Loucy (cell line): ENCODE results near the gene CASP14.

Experiments used
- H2AFZ ChIP-seq: fragments of 200-600 bp; sonication (generic); 2 replicates; pipeline ENCODE4 v1.6.0; 2016; ENCODE audit warnings: antibody characterized with exemption, mild to moderate bottlenecking, low read length, moderate library complexity
- H3F3A ChIP-seq: fragments of 200-600 bp; 2 replicates; pipeline ENCODE4 v1.6.0; 2016; ENCODE audit warnings: antibody characterized with exemption, low read depth, mild to moderate bottlenecking
- H3K27me3 ChIP-seq: fragments of 200-600 bp; sonication (generic); 2 replicates; pipeline ENCODE4 v1.6.1; 2014; ENCODE audit warnings: low read length, mild to moderate bottlenecking; ENCODE audit not compliant: insufficient read depth, poor library complexity, severe bottlenecking
- H3K36me3 ChIP-seq: fragments of 200-600 bp; sonication (generic); 2 replicates; pipeline ENCODE4 v1.6.1; 2016; ENCODE audit warnings: low read length; ENCODE audit not compliant: insufficient read depth
- H3K4me1 ChIP-seq: fragments of 200-600 bp; sonication (generic); 2 replicates; pipeline ENCODE4 v1.5.1; 2014; ENCODE audit warnings: low read length, mild to moderate bottlenecking; ENCODE audit not compliant: insufficient read depth, poor library complexity, severe bottlenecking
- H3K4me2 ChIP-seq: fragments of 200-600 bp; sonication (generic); 2 replicates; pipeline ENCODE4 v1.6.0; 2014; ENCODE audit warnings: antibody characterized with exemption, low read length, low read depth, mild to moderate bottlenecking; ENCODE audit not compliant: poor library complexity, severe bottlenecking
- H3K4me3 ChIP-seq: fragments of 200-600 bp; sonication (generic); 2 replicates; pipeline ENCODE4 v1.5.1; 2014; ENCODE audit warnings: low read length, mild to moderate bottlenecking, mixed read lengths; ENCODE audit not compliant: poor library complexity, severe bottlenecking
- H3K79me2 ChIP-seq: fragments of 200-600 bp; sonication (generic); 2 replicates; pipeline ENCODE4 v1.6.1; 2014; ENCODE audit warnings: low read length; ENCODE audit not compliant: insufficient read depth
- H3K9ac ChIP-seq: fragments of 200-600 bp; sonication (generic); 2 replicates; pipeline ENCODE4 v1.6.0; 2014; ENCODE audit warnings: mild to moderate bottlenecking, low read depth, low read length, moderate library complexity; ENCODE audit not compliant: poor library complexity, severe bottlenecking
- H3K9me2 ChIP-seq: fragments of 200-600 bp; sonication (generic); replicated peaks from 2 replicates; pipeline ENCODE4 v1.6.1; 2016; ENCODE audit warnings: low read depth, low read length, mixed read lengths
- H3K9me3 ChIP-seq: fragments of 200-600 bp; sonication (generic); 2 replicates; pipeline ENCODE4 v1.6.1; 2014; ENCODE audit warnings: mild to moderate bottlenecking, antibody characterized with exemption, low read length, low read depth; ENCODE audit not compliant: insufficient read depth
- H4K20me1 ChIP-seq: fragments of 200-600 bp; sonication (generic); 2 replicates; pipeline ENCODE4 v1.6.0; 2014; ENCODE audit warnings: antibody characterized with exemption, low read length, mild to moderate bottlenecking; ENCODE audit not compliant: insufficient read depth, poor library complexity, severe bottlenecking
- EZH2phosphoT487 ChIP-seq: fragments of 200-600 bp; IDR thresholded peaks from 2 replicates; pipeline ENCODE4 v1.6.1; 2018; ENCODE audit warnings: antibody characterized with exemption, mild to moderate bottlenecking, moderate library complexity, borderline replicate concordance
- TF ChIP-seq, protein P1 (sequence below): fragments of 200-600 bp; sonication (generic); conservative IDR thresholded peaks from 2 replicates; pipeline ENCODE4 v1.5.1; 2014; ENCODE audit warnings: mild to moderate bottlenecking, antibody characterized with exemption, low read length

The CASP14 gene

DNA sequence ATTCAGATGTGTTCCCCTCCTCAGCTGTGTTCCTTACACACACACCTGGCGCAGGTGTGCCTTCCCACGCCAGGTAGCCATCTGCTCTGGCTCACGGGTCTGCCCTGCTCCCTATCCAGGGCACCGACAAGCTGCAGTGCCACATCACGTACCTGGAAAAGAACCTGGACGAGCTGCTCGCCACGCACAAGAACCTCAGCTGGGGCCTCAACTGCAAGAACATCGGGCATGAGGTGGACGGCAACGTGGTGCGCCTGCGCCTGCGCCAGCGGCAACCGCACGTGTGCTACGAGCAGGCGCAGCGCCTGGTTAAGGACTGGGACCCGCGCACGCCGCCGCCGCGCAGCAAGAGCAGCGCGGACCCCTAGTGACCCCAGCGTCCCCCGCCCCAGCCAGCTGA lies 26.5 kb upstream of the CASP14 start:
- Histone ChIP-seq H3K9me3 (no peaks in the 10 kb centered on the region), H3K79me2 (no peaks in the 10 kb centered on the region), H3K4me2 (no peak overlapping the region), H3K9me2 (no peaks in the 10 kb centered on the region), H3K4me3 (no peak overlapping the region), H3K36me3 (no peaks in the 10 kb centered on the region), H3K9ac (no peak overlapping the region), H3K27me3 (no peaks in the 10 kb centered on the region), H3F3A (no peaks in the 10 kb centered on the region), H2AFZ (no peak overlapping the region), H4K20me1 (no peaks in the 10 kb centered on the region), H3K4me1 (no peaks in the 10 kb centered on the region)
- TF ChIP-seq EZH2phosphoT487, result no peak
- TF ChIP-seq, protein P1, sequence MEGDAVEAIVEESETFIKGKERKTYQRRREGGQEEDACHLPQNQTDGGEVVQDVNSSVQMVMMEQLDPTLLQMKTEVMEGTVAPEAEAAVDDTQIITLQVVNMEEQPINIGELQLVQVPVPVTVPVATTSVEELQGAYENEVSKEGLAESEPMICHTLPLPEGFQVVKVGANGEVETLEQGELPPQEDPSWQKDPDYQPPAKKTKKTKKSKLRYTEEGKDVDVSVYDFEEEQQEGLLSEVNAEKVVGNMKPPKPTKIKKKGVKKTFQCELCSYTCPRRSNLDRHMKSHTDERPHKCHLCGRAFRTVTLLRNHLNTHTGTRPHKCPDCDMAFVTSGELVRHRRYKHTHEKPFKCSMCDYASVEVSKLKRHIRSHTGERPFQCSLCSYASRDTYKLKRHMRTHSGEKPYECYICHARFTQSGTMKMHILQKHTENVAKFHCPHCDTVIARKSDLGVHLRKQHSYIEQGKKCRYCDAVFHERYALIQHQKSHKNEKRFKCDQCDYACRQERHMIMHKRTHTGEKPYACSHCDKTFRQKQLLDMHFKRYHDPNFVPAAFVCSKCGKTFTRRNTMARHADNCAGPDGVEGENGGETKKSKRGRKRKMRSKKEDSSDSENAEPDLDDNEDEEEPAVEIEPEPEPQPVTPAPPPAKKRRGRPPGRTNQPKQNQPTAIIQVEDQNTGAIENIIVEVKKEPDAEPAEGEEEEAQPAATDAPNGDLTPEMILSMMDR, result no peak

DNA sequence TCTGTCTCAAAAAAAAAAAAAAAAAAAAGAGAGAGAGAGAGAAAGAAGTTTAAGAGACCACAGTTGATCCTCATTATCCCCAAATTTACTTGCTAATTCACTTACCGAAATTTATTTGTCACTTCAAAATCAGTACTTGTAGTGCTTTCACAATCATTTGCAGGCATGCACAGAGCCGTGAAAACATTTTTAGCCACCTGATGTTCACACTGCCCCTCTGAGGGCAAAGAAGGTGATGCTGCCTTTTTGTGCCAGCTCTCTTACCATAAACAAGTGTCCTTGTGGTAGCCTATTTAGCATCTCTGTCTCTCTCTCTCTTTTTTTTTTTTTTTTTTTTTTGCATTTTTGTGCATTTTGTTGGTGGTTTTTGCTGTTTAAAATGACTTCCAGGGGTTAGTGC lies 24.1 kb upstream of the CASP14 start:
- TF ChIP-seq, protein P1, result peak; percentile 56
- no peak for TF ChIP-seq EZH2phosphoT487
- Histone ChIP-seq H3K36me3 (no peaks in the 10 kb centered on the region), H3K27me3 (no peaks in the 10 kb centered on the region), H3K4me3 (no peak overlapping the region), H3F3A (no peaks in the 10 kb centered on the region), H4K20me1 (no peaks in the 10 kb centered on the region), H2AFZ (no peak overlapping the region), H3K9me3 (no peaks in the 10 kb centered on the region), H3K9ac (no peak overlapping the region), H3K9me2 (no peaks in the 10 kb centered on the region), H3K4me2 (no peak overlapping the region), H3K79me2 (no peaks in the 10 kb centered on the region), H3K4me1 (no peaks in the 10 kb centered on the region)

DNA sequence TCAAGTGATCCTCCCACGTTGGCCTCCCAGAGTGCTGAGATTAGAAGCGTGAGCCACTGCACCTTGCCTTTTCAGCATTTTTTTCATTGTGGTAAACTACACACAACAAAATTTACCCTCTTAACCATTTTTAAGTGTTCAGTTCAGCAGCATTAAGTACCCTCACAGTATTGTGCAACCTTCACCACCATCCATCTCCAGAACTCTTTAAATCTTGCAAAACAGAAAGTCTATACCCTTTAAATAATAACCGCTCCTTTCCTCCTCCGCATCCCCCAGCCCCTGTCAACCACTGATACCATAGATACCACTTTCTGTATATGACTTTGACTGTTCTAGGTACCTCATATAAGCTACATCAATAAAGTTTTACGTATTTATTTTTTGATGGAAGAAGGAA lies 20.8 kb upstream of the CASP14 start:
- Histone ChIP-seq H4K20me1 (no peaks in the 10 kb centered on the region), H3K27me3 (no peaks in the 10 kb centered on the region), H3K36me3 (no peaks in the 10 kb centered on the region), H3K4me3 (no peak overlapping the region), H2AFZ (no peak overlapping the region), H3K9ac (no peak overlapping the region), H3K4me1 (no peaks in the 10 kb centered on the region), H3K4me2 (no peak overlapping the region), H3F3A (no peaks in the 10 kb centered on the region), H3K9me2 (no peaks in the 10 kb centered on the region), H3K9me3 (no peaks in the 10 kb centered on the region), H3K79me2 (no peaks in the 10 kb centered on the region)
- TF ChIP-seq, protein P1, result no peak
- no peak for TF ChIP-seq EZH2phosphoT487
